ENCODE results near the gene ERC1.

Gene ERC1

DNA sequence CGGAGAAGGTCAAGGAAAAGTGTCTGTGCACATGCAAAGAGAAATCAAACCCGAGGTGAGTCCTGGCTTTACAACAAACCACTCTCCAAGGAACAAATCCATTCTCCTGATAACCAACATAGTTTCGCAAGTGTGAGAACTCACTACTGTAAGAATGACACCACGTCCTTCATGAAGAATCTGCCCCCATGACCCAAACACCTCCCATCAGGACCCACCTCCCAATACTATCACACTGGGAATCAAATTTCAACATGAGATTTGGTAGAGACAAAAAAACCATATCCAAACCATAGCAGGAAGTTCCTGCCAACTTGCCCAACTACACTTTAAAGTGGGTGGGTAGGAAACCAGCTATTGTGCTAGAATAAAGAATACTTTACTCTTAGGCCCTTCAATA lies 2.4 kb upstream of the ERC1 start:
- no peaks in the 10 kb centered on the region for H3K27me3 ChIP-seq (ENCODE audit: control insufficient read depth, low read length)
- H3F3A ChIP-seq (ENCODE audit: control insufficient read depth, insufficient read depth): peaks cover 12% of the 10 kb centered on the region; the same call in 1 of the 2 replicates
- H3K79me2 ChIP-seq (ENCODE audit: control insufficient read depth, low read length): peaks cover 43% of the 10 kb centered on the region
- H3K4me1 ChIP-seq (ENCODE audit: control insufficient read depth, low read length): peaks cover 31% of the 10 kb centered on the region
- no peak overlapping the region for H3K27ac ChIP-seq (ENCODE audit: low read depth, low read length)
- peak overlapping the region; percentile 81 for H3K4me3 ChIP-seq (ENCODE audit: low read length)
- H3K36me3 ChIP-seq (ENCODE audit: control insufficient read depth, low read length): 0 out of 2 replicates have a peak, but pooled peaks cover 5% of the 10 kb centered on the region
- no peaks in the 10 kb centered on the region for H4K20me1 ChIP-seq (ENCODE audit: control insufficient read depth, insufficient read depth, low read depth, low read length)
- peak overlapping the region; percentile 82 for H3K4me2 ChIP-seq (ENCODE audit: low read length)
- TF ChIP-seq, protein P1, sequence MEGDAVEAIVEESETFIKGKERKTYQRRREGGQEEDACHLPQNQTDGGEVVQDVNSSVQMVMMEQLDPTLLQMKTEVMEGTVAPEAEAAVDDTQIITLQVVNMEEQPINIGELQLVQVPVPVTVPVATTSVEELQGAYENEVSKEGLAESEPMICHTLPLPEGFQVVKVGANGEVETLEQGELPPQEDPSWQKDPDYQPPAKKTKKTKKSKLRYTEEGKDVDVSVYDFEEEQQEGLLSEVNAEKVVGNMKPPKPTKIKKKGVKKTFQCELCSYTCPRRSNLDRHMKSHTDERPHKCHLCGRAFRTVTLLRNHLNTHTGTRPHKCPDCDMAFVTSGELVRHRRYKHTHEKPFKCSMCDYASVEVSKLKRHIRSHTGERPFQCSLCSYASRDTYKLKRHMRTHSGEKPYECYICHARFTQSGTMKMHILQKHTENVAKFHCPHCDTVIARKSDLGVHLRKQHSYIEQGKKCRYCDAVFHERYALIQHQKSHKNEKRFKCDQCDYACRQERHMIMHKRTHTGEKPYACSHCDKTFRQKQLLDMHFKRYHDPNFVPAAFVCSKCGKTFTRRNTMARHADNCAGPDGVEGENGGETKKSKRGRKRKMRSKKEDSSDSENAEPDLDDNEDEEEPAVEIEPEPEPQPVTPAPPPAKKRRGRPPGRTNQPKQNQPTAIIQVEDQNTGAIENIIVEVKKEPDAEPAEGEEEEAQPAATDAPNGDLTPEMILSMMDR (IDR thresholded peaks at IDR 0.05; ENCODE audit: low read depth, low read length, poor library complexity, severe bottlenecking): no peak
- no peak for TF ChIP-seq EZH2phosphoT487 (IDR thresholded peaks at IDR 0.05; ENCODE audit: borderline replicate concordance, low read length)
- no peaks in the 10 kb centered on the region for H3K9me2 ChIP-seq (replicated peaks; ENCODE audit: control insufficient read depth, low read length)
- no peaks in the 10 kb centered on the region for H3K9me3 ChIP-seq (ENCODE audit: control insufficient read depth, insufficient read depth, low read length)

DNA sequence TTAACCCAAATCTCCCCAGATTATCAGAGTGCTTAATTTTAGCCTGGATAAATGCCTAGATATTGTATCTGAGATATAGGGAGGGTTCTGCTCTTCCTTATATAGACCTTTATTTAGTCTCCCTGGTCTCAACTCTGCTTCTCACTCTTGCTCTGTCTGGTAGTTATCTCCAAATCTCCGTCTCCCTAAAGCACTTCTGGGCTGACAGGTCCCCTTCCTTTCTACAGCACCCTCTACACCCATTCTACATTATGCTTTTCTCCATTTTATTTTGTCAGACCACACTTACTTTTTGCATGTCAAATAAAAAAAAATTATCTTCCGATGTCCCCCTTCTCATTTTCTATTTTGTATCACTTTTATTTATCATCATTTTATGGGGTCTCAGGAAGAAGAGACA lies 2.0 kb upstream of the ERC1 start:
- no peak overlapping the region for H3K27ac ChIP-seq (ENCODE audit: low read depth, low read length)
- no peaks in the 10 kb centered on the region for H3K9me2 ChIP-seq (replicated peaks; ENCODE audit: control insufficient read depth, low read length)
- TF ChIP-seq, protein P1 (IDR thresholded peaks at IDR 0.05; ENCODE audit: low read depth, low read length, poor library complexity, severe bottlenecking): no peak
- TF ChIP-seq EZH2phosphoT487 (IDR thresholded peaks at IDR 0.05; ENCODE audit: borderline replicate concordance, low read length): no peak
- peaks cover 31% of the 10 kb centered on the region for H3K4me1 ChIP-seq (ENCODE audit: control insufficient read depth, low read length)
- H3K36me3 ChIP-seq (ENCODE audit: control insufficient read depth, low read length): 0 out of 2 replicates have a peak, but pooled peaks cover 5% of the 10 kb centered on the region
- no peaks in the 10 kb centered on the region for H3K27me3 ChIP-seq (ENCODE audit: control insufficient read depth, low read length)
- H4K20me1 ChIP-seq (ENCODE audit: control insufficient read depth, insufficient read depth, low read depth, low read length): no peaks in the 10 kb centered on the region
- no peaks in the 10 kb centered on the region for H3K9me3 ChIP-seq (ENCODE audit: control insufficient read depth, insufficient read depth, low read length)
- peak overlapping the region; percentile 81 for H3K4me3 ChIP-seq (ENCODE audit: low read length)
- H3F3A ChIP-seq (ENCODE audit: control insufficient read depth, insufficient read depth): peaks cover 12% of the 10 kb centered on the region; the same call in 1 of the 2 replicates
- peak overlapping the region; percentile 82 for H3K4me2 ChIP-seq (ENCODE audit: low read length)
- peaks cover 47% of the 10 kb centered on the region for H3K79me2 ChIP-seq (ENCODE audit: control insufficient read depth, low read length)

DNA sequence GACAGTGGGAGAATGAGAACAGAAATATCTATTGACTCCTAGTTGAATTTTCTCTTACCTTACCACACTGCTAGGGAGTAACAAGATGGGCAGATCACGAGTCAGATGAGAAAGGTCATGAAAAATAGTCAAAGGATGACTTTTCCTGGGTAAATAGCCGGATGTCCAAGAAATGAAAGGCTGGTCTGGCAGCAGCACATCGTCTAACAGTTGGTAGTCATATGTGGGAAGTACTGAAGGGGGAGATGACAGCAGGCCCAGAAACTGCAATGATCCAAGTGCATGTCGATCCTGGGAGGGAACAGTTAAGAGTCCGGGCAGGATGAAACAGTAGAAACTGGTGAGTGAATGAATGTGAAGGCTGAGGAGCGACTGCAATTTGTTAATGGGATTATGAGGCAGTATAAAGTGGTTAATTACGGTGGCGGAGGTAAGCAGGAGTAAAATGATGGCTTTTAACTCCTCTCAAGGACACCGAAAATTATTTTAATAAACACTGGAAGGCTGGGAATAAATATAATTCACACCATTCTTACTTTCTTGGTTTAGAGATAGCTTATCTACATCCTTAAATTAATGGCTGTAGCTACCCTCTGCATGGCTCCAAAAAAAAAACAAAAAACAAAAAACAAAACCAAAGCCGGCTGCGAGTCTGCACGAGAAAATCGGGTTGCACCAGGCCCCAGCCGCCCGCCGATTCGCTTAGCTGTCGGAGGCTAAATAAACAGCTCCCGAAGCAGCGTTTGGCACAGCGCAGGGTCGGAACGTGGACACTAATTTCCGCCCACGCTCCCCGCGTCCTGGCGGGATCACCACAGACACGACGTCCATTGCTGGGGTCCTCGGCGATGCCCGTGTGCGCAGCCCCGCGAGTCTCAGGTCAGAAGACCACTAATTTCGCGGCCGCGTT lies 1.0 kb upstream of the ERC1 start:
- Histone ChIP-seq H3K9me2 (replicated peaks; ENCODE audit: control insufficient read depth, low read length) (no peaks in the 10 kb centered on the region), H4K20me1 (ENCODE audit: control insufficient read depth, insufficient read depth, low read depth, low read length) (no peaks in the 10 kb centered on the region), H3K4me2 (ENCODE audit: low read length) (peak overlapping the region; percentile 82), H3K79me2 (ENCODE audit: control insufficient read depth, low read length) (peaks cover 56% of the 10 kb centered on the region), H3K9me3 (ENCODE audit: control insufficient read depth, insufficient read depth, low read length) (no peaks in the 10 kb centered on the region), H3K4me1 (ENCODE audit: control insufficient read depth, low read length) (peaks cover 31% of the 10 kb centered on the region), H3K27me3 (ENCODE audit: control insufficient read depth, low read length) (no peaks in the 10 kb centered on the region), H3K4me3 (ENCODE audit: low read length) (peak overlapping the region; percentile 81), H3K36me3 (ENCODE audit: control insufficient read depth, low read length) (0 out of 2 replicates have a peak, but pooled peaks cover 5% of the 10 kb centered on the region), H3F3A (ENCODE audit: control insufficient read depth, insufficient read depth) (peaks cover 12% of the 10 kb centered on the region; the same call in 1 of the 2 replicates), H3K27ac (ENCODE audit: low read depth, low read length) (peak overlapping the region; percentile 72)
- no peak for TF ChIP-seq EZH2phosphoT487 (IDR thresholded peaks at IDR 0.05; ENCODE audit: borderline replicate concordance, low read length)
- TF ChIP-seq, protein P1 (IDR thresholded peaks at IDR 0.05; ENCODE audit: low read depth, low read length, poor library complexity, severe bottlenecking): no peak

Data from DOHH2 (cell line).